HEK293 (cell line): ENCODE data around the gene TPR.

ENCODE experiments used
- GLIS1 ChIP-seq: fragments of 450-650 bp; formaldehyde crosslinking; IDR thresholded peaks from 2 replicates; pipeline ENCODE4 v1.5.1; 2016; ENCODE audit warnings: missing biosample characterization, missing genetic modification characterization
- KLF7 ChIP-seq: fragments of 450-650 bp; formaldehyde crosslinking; IDR thresholded peaks from 2 replicates; pipeline ENCODE4 v1.5.1; 2016; ENCODE audit warnings: missing biosample characterization, missing genetic modification characterization, borderline replicate concordance
- TCF7L2 ChIP-seq: IDR thresholded peaks from 2 replicates; pipeline ENCODE4 v1.6.1; 2011; ENCODE audit warnings: low read depth, mild to moderate bottlenecking, inconsistent platforms, low read length, moderate library complexity, borderline replicate concordance
- ZBTB48 ChIP-seq: fragments of 450-650 bp; formaldehyde crosslinking; IDR thresholded peaks from 2 replicates; pipeline ENCODE4 v1.5.1; 2016; ENCODE audit warnings: missing biosample characterization, missing genetic modification characterization
- ZNF133 ChIP-seq: fragments of 450-650 bp; formaldehyde crosslinking; IDR thresholded peaks from 2 replicates; pipeline ENCODE4 v1.5.1; 2016; ENCODE audit warnings: missing biosample characterization, missing genetic modification characterization
- ZNF350 ChIP-seq: fragments of 450-650 bp; formaldehyde crosslinking; IDR thresholded peaks from 2 replicates; pipeline ENCODE4 v1.5.0; 2017; ENCODE audit warnings: missing biosample characterization, mild to moderate bottlenecking, missing genetic modification characterization
- ZNF544 ChIP-seq: fragments of 450-650 bp; formaldehyde crosslinking; IDR thresholded peaks from 2 replicates; pipeline ENCODE4 v1.5.0; 2017; ENCODE audit warnings: missing biosample characterization, missing genetic modification characterization
- TF ChIP-seq, protein P1 (sequence below): sonication (generic); formaldehyde crosslinking; IDR thresholded peaks from 2 replicates; pipeline ENCODE4 v1.8.1; 2022; ENCODE audit warnings: mild to moderate bottlenecking, moderate library complexity, missing genetic modification reagents
- TF ChIP-seq, protein P2 (sequence below): fragments of 450-650 bp; formaldehyde crosslinking; IDR thresholded peaks from 2 replicates; pipeline ENCODE4 v1.5.1; 2016; ENCODE audit warnings: missing biosample characterization, missing genetic modification characterization
- TF ChIP-seq, protein P3 (sequence below): fragments of 450-650 bp; formaldehyde crosslinking; IDR thresholded peaks from 2 replicates; pipeline ENCODE4 v1.5.1; 2016; ENCODE audit warnings: missing biosample characterization, missing genetic modification characterization

DNA sequence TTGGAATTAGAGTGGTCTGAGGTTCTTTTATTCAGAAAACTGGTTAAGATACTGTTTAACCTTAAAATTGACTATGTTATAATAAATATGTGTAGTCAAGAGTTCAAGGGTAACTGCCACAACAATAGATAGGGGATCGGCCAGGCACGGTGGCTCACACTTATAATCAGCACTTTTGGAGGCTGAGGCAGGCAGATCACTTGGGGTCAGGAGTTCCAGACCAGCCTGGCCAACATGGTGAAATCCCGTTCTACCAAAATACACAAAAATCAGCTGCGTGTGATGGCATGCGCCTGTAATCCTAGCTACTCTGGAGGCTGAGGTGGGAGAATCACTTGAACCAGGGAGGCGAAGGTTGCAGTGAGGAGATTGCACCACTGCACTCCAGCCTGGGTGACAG lies 46.4 kb upstream of the TPR start:
- TF ChIP-seq, protein P1, sequence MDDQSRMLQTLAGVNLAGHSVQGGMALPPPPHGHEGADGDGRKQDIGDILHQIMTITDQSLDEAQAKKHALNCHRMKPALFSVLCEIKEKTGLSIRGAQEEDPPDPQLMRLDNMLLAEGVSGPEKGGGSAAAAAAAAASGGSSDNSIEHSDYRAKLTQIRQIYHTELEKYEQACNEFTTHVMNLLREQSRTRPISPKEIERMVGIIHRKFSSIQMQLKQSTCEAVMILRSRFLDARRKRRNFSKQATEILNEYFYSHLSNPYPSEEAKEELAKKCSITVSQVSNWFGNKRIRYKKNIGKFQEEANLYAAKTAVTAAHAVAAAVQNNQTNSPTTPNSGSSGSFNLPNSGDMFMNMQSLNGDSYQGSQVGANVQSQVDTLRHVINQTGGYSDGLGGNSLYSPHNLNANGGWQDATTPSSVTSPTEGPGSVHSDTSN (CRISPR knock-in tag), result no peak
- TF ChIP-seq KLF7 (tag by site-specific recombination) (no peak), TCF7L2 (no peak), ZBTB48 (no peak), ZNF350 (tag by site-specific recombination) (no peak), ZNF544 (tag by site-specific recombination) (no peak), GLIS1 (no peak), ZNF133 (no peak)
- TF ChIP-seq, protein P2, sequence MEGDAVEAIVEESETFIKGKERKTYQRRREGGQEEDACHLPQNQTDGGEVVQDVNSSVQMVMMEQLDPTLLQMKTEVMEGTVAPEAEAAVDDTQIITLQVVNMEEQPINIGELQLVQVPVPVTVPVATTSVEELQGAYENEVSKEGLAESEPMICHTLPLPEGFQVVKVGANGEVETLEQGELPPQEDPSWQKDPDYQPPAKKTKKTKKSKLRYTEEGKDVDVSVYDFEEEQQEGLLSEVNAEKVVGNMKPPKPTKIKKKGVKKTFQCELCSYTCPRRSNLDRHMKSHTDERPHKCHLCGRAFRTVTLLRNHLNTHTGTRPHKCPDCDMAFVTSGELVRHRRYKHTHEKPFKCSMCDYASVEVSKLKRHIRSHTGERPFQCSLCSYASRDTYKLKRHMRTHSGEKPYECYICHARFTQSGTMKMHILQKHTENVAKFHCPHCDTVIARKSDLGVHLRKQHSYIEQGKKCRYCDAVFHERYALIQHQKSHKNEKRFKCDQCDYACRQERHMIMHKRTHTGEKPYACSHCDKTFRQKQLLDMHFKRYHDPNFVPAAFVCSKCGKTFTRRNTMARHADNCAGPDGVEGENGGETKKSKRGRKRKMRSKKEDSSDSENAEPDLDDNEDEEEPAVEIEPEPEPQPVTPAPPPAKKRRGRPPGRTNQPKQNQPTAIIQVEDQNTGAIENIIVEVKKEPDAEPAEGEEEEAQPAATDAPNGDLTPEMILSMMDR, result no peak
- TF ChIP-seq, protein P3, sequence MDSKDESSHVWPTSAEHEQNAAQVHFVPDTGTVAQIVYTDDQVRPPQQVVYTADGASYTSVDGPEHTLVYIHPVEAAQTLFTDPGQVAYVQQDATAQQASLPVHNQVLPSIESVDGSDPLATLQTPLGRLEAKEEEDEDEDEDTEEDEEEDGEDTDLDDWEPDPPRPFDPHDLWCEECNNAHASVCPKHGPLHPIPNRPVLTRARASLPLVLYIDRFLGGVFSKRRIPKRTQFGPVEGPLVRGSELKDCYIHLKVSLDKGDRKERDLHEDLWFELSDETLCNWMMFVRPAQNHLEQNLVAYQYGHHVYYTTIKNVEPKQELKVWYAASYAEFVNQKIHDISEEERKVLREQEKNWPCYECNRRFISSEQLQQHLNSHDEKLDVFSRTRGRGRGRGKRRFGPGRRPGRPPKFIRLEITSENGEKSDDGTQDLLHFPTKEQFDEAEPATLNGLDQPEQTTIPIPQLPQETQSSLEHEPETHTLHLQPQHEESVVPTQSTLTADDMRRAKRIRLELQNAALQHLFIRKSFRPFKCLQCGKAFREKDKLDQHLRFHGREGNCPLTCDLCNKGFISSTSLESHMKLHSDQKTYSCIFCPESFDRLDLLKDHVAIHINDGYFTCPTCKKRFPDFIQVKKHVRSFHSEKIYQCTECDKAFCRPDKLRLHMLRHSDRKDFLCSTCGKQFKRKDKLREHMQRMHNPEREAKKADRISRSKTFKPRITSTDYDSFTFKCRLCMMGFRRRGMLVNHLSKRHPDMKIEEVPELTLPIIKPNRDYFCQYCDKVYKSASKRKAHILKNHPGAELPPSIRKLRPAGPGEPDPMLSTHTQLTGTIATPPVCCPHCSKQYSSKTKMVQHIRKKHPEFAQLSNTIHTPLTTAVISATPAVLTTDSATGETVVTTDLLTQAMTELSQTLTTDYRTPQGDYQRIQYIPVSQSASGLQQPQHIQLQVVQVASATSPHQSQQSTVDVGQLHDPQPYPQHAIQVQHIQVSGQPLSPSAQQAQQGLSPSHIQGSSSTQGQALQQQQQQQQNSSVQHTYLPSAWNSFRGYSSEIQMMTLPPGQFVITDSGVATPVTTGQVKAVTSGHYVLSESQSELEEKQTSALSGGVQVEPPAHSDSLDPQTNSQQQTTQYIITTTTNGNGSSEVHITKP (tag by site-specific recombination), result no peak
